ENCODE results near the gene SHC1. TPM values are rescaled to one million over a fixed set of nuclear protein-coding genes. Genes with fewer than 3 reads are reported as not detected.

Gene SHC1
- total and polyA plus RNA-seq, 2 experiments from 2014 or later, result 66.8 to 80.3 TPM

DNA sequence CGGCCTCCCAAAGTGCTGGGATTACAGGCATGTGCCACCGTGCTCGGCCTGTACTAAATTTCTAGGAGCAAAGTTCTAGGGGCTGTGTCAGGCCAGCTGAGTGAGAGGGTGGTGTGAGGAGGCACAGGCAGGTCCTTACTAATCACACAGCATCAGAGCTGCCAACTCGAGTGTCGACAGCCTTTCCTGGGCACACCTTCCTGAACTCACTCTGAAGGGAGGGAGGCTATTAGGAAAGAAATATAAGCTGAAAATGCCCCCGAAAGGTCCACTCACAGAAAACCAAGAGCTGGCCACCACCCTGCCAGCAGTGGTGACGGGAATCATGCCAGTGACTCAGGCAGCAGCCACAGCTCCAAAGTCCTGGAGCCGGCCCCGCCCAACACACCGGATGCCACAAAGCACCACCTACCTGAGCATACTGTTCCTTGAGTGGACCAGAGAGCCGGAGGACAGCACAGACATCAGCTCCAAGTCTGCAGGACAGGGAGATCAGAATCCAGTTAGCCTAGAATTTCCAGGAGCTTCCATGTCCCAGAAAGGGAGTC, 38.5 kb downstream of the SHC1 start:
- no peak overlapping the region for H3K4me3 ChIP-seq

GRCh38 chr1:154926201-154926600, 44.3 kb downstream of the SHC1 start:
- Histone ChIP-seq H3K4me3 (no peak overlapping the region), H3K9me3 (ENCODE audit: low read depth) (no peaks in the 10 kb centered on the region), H3K36me3 (peaks cover 7% of the 10 kb centered on the region), H3K27me3 (no peaks in the 10 kb centered on the region), H3K27ac (no peak overlapping the region), H3K4me1 (ENCODE audit: low read depth) (peaks cover under 1% of the 10 kb centered on the region)
- DNase-seq (ENCODE audit: low read depth in 1 of 2, low spot score in 1 of 2), result no peak
- TF ChIP-seq, protein P1, sequence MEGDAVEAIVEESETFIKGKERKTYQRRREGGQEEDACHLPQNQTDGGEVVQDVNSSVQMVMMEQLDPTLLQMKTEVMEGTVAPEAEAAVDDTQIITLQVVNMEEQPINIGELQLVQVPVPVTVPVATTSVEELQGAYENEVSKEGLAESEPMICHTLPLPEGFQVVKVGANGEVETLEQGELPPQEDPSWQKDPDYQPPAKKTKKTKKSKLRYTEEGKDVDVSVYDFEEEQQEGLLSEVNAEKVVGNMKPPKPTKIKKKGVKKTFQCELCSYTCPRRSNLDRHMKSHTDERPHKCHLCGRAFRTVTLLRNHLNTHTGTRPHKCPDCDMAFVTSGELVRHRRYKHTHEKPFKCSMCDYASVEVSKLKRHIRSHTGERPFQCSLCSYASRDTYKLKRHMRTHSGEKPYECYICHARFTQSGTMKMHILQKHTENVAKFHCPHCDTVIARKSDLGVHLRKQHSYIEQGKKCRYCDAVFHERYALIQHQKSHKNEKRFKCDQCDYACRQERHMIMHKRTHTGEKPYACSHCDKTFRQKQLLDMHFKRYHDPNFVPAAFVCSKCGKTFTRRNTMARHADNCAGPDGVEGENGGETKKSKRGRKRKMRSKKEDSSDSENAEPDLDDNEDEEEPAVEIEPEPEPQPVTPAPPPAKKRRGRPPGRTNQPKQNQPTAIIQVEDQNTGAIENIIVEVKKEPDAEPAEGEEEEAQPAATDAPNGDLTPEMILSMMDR (IDR thresholded peaks at IDR 0.05; ENCODE audit: low read depth, low read length), result no peak

More for the DNA sequence above, 38.5 kb downstream of the SHC1 start:
- Histone ChIP-seq H3K4me1 (ENCODE audit: low read depth) (peaks cover 10% of the 10 kb centered on the region), H3K9me3 (ENCODE audit: low read depth) (no peaks in the 10 kb centered on the region), H3K27me3 (no peaks in the 10 kb centered on the region), H3K27ac (peak overlapping the region; percentile 26), H3K36me3 (no peaks in the 10 kb centered on the region)
- TF ChIP-seq, protein P1 (IDR thresholded peaks at IDR 0.05; ENCODE audit: low read depth, low read length), result no peak
- peak in 1 of 2 donors; percentile 29 for DNase-seq (ENCODE audit: low read depth in 1 of 2, low spot score in 1 of 2)

- H3K27me3 ChIP-seq, result no peaks in the 10 kb centered on the region
- H3K36me3 ChIP-seq, result peaks cover 7% of the 10 kb centered on the region
- TF ChIP-seq, protein P1 (IDR thresholded peaks at IDR 0.05; ENCODE audit: low read depth, low read length), result no peak
- DNase-seq (ENCODE audit: low read depth in 1 of 2, low spot score in 1 of 2), result no peak
- H3K9me3 ChIP-seq (ENCODE audit: low read depth), result no peaks in the 10 kb centered on the region
- H3K27ac ChIP-seq, result no peak overlapping the region
- H3K4me3 ChIP-seq, result no peak overlapping the region
- H3K4me1 ChIP-seq (ENCODE audit: low read depth), result no peaks in the 10 kb centered on the region
Measured at GRCh38 chr1:154925335-154926170, 45.0 kb downstream of the SHC1 start.

- Histone ChIP-seq H3K4me1 (ENCODE audit: low read depth) (no peaks in the 10 kb centered on the region), H3K27ac (no peak overlapping the region), H3K27me3 (no peaks in the 10 kb centered on the region), H3K4me3 (no peak overlapping the region), H3K9me3 (ENCODE audit: low read depth) (no peaks in the 10 kb centered on the region), H3K36me3 (peaks cover 7% of the 10 kb centered on the region)
- TF ChIP-seq, protein P1 (IDR thresholded peaks at IDR 0.05; ENCODE audit: low read depth, low read length), result no peak
- no peak for DNase-seq (ENCODE audit: low read depth in 1 of 2, low spot score in 1 of 2)
Measured at GRCh38 chr1:154923695-154924094, 46.9 kb downstream of the SHC1 start.

GRCh38 chr1:154913273-154913672, 57.3 kb downstream of the SHC1 start:
- no peak for DNase-seq (ENCODE audit: low read depth in 1 of 2, low spot score in 1 of 2)
- Histone ChIP-seq H3K4me1 (ENCODE audit: low read depth) (peaks cover 16% of the 10 kb centered on the region), H3K4me3 (no peak overlapping the region), H3K9me3 (ENCODE audit: low read depth) (no peaks in the 10 kb centered on the region), H3K27me3 (no peaks in the 10 kb centered on the region), H3K36me3 (no peaks in the 10 kb centered on the region), H3K27ac (peak overlapping the region; percentile 45)
- TF ChIP-seq, protein P1 (IDR thresholded peaks at IDR 0.05; ENCODE audit: low read depth, low read length), result no peak

Data from cardiac muscle cell (in vitro differentiated cells and primary cell).